Endometrium (tissue), 2 donors: Measurements from ENCODE around the gene C1QTNF9B.
A peak's percentile ranks its signal among the peaks of the same experiment; 100 is the strongest.
"Not testable (repeated sequence)": the region's sequence is repeated elsewhere in the genome, so short reads cannot be mapped to it uniquely, and the experiment has no call there.

ENCODE experiments used
- FAIRE-seq: peaks from 2 replicates; lab custom pipeline; 2012; peaks lifted over from hg19 to GRCh38; lab: Jason Lieb, UNC
- donor health status: control.
- donor health status: control.

The C1QTNF9B gene

DNA sequence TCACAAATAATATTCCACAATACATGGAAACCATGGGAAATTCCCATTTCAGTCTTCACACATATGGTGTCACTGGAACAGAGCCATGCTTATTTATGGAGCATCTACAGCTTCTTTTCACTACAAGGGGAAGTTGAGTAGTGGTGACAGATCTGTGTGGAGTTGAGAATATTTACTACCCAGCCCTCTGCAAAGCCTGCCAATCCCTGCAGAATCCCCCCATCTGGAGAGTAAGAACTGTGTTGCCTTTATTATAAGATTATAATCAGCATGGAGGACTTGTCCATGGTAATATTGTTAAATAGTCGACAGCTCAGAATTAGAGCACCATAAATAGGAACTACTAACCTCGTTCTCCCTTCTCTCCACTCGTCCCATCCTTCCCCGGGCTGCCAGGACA is 3.5 kb downstream of the C1QTNF9B start:
- not testable (repeated sequence) for FAIRE-seq

DNA sequence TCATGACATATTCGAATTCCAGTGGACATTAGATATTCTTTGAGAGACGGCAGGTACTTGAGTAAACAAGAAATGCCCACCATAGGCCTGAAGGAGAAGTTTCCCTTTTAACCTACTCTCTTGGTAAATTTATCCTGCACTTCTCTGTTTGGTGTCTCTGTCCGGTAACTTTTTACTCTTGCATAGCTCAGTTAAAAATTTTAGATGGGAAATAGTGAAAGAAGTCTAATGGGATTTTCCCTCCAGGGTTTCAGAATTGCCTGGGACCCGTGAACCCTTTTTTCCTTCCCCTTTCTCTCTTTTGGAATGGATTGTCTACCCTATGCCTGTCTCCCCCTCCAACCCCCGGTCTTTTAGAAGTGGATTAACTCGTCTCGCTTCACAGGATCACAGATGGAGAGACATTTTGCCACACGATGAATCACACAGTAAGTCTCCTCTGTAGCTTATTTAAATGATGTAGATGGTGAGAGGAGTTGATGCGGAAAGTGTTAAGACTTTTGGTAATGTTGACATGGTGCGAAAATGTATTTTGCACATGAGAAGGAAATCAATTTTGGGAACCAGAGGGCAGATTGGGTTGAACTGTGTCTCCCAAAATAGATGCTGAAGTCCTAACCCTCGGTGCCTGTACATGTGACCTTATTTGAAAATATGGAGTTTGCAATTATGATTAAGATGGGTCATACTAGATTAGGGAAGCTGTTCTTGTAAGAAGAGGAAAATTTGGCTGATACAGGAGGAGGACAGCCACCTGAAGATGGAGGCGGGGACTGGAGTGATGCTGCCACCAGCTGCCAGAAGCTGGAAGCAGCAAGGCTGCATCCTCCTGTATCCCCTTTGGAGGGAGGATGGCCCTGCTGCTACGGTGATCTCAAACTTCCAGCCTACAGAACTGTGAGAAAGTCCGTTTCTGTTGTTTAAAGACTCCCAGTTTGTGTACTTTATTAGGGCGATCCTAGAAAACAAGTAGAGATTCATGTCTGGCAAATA is 7.4 kb downstream of the C1QTNF9B start:
- FAIRE-seq: no peak

DNA sequence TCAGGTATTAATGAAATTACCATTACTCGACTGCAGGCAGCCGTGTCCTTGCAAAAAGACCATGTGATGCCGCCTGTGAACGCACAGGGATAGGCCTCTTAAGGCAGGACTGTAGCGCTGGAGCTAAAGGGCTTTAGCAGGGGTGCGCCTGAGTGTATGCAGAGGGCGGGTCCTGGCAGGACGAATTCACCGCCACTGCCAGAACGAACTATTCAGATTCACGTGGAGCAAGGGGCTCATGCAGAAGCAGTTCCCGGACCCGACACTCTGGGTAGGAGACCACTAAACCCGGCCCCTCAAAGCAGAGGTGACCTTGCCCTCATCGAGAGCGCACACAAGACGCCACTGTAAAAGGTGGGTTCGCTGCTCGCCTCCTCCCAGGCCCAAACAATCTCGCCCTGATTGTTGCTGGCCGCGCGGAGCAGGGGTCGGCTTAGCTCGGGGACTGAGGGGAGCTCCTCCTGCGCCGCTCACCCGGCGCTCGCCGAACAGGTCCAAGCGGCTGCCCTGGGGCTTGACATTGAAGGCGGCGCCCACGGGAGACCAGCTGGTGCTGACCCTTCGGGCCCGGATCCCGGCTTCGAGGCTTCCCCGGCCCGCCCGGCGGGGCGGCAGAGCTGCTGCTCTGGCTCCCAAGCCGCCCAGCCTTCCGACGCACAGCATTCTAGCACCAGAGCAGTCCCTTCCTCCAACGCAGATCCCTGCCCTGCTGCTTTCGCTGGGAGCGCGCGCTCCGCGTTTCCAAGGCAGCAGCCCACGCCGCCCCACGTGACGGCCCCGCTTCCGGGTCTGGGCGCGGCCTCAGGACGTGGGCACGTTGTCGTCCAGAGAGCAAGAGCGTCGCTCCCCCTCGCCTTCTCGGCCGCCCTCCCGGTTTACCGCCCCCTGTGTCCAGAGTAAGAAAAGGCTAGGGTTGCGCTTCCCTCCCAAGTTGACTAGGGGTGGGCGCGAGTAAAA is 8.4 kb downstream of the C1QTNF9B start, which contains the start of gene MIPEP:
MIPEP (minus strand) TSS at position 743 of the 957 bp plus-strand sequence; CDS start at position 663, 80 bp downstream.
- peak; percentile 89 for FAIRE-seq

DNA sequence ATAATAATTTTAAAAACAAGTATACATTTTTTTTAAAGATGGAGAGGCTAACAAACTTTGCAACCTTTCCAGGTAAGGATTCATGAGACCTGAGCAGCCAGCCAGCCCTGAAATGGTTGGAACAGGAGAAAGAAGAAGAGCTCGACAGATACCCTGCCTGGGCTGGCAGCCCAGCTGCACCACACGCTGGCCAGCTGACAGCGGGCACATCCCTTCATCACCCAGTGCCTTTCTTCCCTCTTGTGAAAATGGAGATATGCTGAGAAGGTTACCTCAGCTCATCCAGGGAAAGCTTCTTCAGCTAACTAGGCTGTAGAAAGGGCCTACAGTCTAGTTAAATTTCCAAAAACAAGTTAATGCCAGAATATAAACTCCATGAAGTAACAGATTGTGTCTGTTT is 12.9 kb downstream of the C1QTNF9B start:
- FAIRE-seq: not testable (repeated sequence)

DNA sequence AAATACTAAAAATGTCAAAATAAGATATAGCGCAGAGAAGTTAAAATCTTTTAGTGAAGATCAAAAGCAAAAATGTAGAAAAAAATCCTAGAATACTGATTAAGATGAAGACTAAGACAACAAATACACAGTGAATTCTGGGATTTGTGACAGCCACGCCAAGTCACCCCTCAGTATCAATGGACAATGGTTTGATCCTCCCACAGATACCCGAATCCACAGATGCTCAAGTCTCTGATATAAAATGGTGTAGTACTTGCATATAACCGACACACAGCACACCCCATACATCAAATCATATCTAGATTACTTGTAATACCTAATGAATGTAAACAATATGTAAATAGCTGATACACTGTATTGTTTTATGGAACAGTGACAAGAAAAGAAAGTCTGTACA is 14.0 kb downstream of the C1QTNF9B start:
- no peak for FAIRE-seq

DNA sequence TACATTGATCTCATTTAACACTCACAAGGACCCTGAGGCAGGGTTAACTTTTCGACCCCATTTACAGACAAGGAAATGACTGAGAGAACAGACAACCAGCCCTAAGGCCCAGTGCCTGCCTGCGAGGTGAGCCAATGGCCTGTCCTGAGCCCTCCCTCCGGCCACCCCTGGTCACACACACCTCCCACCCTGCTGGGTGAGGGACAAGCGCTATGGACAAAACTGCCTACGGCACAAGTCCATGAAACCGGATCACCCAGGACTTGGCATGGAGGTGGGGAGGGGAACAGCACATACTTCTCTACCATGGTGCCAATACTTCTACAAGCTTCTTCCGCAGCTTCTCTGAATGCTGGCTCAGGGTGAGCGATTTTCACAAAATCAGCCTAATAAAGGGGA is 15.9 kb downstream of the C1QTNF9B start:
- not testable (repeated sequence) for FAIRE-seq

DNA sequence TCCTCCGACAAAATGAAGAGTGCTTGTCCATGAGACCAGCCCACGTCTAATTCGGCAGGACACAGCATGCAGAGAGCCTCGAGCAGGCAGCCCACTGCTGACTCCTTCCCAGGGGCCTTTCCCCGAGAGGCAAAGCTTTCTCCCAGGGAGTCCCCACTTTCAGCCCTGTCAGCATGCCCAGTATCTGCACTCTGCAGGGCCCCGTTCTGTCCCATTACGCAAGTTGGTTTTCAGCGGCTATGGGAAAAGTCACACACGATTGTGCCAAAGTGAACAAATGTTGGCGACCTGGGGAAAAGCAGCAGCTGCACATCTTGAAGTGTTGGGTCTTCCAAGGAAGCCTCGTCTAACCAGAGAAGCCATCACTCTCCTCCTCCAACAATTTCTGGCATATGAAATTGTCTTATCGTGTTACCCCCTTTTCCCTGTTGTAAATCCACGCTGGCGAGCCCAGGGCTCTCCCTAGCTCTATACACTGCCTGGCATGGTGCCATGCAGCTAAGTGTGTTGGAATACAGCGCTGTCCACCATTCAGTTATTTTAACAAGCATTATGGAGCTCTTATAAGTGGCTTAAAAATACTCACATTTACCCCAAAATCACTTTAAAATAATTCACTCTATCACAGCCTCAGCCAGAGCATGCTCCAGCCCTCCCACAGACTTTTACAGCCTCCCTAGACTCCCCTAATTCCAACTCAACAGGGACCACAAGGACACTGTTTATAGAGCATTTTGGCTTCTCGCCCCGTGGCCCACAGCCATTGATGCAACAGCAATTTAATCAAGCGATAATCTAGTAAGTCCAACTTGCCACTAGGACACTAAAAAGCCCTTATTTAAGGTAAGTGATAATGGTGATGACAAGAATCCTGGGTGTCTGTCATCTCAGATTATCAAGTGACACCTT is 16.6 kb downstream of the C1QTNF9B start:
- not testable (repeated sequence) for FAIRE-seq

DNA sequence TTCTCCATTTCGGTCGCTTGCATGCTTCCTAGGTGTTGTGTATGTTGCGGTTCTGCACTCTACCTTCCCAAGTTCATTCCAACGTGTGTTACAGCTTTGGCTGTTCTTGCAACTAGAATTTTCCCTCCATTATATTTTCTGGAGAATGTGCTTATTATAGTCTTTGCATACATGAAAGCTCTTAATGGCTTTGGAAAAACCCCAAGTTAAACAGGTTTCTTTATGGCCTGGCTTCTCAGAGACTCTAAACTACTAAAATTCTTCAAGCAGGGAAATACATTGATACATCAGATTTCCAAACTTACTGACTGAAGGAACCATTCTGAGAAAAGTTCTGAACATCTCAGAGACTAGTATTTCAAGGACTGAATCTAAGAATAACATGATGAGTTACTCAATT is 20.0 kb downstream of the C1QTNF9B start:
- no peak for FAIRE-seq

DNA sequence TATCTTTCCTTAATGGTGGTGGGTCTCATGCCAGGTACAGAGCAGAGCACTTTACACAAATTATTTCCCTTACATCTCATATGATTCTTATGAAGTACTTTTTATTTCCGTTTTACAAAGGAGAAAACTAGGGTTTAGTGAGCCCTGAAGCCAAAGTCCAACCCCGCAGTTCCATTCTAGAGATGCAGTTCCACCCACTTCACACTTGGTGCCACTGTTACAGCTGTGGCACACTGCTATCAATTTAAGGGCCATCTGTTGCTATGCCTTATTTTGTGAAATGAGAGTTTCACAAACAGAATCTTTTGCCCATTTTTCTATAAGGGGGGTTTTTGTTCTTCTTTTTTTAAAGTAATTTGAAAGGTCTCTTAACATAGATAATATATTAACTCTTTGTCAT is 21.0 kb downstream of the C1QTNF9B start:
- no peak for FAIRE-seq

DNA sequence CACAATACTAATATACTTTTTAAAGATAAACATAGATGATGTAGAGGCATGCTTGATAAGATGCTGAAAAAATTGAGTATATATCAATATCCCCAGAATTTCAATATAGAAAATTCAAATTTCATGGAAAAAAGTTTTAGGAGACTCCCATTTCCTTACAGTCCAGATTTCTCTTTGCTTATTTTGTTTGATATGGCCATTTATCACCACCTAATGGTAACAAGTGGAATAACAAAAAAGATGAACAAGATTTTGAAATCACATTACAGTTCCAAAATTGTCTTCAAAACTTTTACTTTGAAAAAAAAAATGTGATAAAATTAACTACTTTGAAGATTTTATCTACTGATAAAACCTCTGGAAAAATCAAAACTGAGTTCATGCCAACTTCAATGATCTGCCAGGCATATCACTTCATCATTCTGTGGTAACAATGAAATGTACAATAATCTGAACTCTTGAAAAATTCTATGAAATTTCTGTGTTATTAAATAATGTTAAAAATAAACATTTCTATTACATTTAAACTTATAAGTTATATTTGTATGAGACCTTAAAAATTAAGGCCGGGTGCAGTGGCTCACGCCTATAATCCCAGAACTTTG is 25.6 kb downstream of the C1QTNF9B start:
- FAIRE-seq: peak; percentile 97

DNA sequence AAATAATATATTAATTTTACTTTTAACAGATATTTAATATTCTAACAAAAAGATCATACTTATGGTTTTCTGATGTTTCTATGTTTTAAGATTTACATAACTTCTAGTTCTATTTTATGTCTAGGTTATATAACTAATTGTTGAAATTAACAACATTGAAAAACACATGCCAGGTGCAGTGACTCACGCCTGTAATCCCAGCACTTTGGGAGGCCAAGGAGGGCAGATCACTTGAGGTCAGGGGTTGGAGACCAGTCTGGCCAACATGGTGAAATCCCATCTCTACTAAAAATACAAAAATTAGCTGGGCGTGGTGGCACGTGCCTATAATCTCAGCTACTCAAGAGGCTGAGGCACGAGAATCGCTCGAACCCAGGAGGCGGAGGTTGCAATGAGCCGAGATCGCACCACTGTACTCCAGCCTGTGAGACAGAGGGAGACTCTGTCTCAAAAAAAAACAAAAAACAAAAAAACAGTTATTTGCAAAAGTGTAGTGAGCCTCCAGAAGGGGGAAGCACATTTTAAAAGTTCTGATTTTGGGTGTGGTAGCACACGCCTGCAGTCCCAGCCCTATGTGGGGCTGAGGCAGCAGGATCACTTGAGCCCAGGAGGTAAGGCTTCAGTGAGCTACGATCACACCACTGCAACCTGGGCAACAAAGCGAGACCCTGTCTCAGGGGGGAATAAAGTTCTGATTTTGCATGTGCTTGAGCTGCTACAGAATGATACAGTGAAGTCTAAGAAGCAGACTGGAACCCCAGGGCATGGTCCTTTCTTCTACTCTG is 26.8 kb downstream of the C1QTNF9B start:
- no peak for FAIRE-seq

DNA sequence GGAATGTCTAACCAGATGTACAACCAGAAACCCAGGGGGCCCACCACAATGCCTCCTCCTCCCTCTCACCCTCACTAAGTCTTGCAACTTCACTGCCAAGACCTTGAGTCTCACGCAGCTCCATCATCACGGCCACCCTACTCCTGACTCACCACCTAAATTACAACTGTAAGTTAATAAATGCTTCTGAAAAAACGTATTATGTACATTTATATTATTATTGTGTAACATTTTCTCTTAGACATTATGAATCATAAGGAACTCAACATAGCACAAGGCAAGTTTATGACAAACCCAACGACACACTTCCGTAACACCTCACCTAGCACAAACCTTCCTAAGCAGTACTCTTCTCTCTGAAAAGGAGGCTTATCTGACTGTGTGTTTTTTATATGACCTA is 28.8 kb downstream of the C1QTNF9B start:
- no peak for FAIRE-seq

DNA sequence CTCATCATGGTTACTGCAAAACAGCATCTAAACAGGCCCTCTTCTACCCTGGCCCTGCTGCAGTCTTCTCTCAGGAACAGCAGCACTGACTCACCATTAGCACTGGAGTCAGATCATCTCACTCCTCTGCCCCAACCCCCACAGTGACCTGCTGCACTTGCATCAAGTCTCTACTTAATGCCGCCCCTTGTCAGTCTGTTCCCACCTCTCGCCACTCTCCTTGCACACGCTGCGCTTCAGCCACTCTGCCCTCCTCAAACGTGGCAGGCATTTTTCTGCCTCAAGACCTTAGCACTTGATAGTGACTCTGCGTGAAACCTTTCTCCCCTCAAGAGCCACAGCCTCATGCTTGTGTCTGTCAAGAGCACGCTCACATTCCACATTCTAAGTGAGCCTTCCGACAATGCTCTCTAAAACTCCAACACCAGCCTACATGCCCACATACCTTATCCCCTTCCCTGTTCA is 30.2 kb downstream of the C1QTNF9B start:
- no peak for FAIRE-seq

DNA sequence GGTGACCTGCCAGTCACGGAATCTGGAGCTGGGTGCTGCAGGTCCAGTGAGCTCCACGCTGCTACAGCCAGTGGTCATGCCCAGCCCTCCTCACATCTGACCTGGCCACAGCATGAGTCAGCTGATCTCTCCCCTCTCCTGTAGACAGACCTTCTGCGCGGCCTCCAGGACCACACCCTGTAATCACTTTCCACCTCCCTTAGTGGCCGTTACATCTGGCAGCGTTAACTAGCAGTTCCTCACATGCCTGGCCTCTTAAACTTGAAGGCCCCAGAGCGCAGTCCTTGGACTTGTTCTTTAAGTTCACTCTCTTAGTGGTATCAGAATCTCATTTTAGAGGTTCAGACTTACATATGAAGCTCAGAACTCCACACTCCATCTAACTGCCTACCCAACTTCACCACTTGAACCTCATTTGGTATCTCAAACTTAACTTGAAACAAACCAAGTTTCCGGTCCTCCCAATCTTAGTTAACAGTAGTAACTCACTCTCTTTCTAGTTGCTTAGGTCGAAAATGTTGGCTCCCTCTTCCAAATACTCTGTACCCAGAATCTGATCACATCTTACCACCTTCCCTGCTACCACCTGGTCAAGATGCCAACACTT is 30.8 kb downstream of the C1QTNF9B start:
- FAIRE-seq: no peak

DNA sequence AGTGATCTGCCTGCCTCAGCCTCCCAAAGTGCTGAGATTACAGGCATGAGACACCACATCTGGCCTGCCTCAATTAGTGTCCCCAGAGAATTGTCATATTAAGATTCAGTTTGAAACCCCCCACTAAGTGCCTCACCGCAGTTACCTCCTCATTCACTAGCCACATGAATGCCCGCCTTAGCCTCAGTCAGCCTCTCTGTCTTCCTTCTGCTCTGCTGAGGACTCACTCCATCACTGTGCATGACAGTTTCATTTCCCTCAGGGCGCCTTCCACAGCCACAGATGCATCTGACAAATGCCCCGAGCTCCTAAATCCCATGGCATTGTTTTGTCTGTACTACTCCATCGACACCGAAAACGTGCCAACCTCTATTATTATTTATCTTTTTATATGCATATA is 31.4 kb downstream of the C1QTNF9B start:
- no peak for FAIRE-seq

DNA sequence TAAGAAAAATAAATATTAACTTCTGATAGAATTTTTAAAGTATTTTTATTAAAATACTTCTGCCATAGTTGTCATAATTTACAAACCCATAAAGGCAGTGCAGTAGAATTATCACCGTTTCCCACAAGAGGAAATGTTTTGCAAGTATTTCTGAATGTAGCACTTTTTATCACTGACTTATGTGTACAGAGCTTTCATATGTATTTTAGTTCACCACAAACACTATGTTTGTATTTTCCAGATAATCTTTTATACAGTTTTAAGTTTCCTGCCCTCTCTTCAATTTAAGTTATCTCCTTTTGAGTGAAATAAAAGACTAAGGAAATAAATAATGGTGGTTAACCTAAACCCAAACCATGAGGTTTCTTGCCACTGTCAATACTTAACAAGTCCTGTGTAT is 32.3 kb downstream of the C1QTNF9B start:
- no peak for FAIRE-seq

DNA sequence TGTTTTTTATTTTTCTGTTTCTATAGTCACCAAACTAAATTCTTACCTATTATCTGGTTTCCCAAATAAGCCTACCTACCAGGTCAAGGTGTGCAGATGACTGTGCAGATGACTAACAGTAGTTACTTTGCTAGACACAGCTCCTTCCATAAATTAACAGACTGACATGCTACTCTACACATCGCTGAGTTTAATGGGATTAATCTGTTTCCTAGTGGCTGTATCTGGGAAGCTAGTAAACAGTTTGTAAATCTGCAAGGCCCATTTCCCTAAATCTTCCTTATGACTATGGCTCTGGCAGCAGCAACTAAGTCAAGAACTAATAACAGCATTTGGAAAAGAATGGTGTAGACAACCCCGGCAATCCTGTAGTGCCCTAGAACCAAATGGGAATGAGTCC is 36.0 kb downstream of the C1QTNF9B start:
- FAIRE-seq: no peak

DNA sequence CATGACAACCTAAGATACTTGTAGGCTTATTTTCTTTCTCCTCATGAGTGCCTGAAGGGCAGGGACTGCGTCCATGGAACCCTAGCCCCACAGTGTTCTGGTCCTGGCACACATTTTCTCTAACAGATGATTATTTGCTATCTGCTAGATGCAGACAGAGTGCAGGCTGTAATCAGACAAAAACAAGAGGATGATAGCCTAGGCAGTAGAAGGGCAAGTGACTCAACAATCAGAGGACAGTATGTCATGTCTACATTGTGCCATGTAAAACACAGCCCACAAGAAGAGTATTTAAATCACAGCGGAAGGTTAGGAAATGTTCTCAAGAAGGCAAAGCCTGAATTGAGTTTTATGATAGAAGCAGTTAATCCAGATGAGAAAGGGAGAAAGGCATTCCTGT is 37.4 kb downstream of the C1QTNF9B start:
- FAIRE-seq: no peak

DNA sequence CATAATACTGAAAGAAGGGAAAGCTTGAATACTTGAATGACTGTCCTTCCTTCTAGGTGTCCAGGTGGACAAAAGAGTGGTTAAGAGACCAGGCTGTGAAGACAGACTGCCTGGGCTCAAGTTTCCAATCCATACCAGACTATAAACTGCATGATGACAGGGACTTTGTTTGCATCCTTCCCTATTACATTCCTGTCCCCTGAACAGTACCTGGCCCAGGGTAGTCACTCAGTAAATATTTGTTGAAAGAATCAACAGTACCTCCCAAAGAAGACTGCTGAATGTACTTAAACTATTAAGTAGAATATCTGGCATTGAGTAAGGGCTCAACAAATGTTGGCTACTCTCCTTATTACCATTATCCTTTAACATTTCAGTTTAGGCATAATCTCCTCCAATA is 37.8 kb downstream of the C1QTNF9B start:
- FAIRE-seq: no peak

DNA sequence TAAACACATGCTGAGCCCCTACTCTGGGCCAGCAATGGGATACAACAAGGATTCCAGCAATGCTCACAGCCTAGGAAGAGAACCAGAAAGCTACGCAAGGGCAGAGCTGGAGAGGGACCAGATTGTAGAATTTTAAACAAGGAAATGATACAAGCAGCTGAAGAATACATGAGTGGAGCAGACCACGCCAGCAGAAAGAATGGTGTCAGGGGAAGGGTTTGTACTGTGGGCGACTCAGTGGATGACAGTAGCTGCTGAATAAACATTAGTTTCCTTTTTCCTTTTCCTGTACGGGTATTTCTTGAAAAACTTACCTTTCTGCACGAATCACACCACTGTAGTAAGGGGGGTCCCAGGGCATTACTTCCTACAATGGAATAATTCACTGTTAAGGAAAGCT is 38.8 kb downstream of the C1QTNF9B start:
- no peak for FAIRE-seq
